ENCODE results near the gene MEN1. TPM values are rescaled to one million over a fixed set of nuclear protein-coding genes. Genes with fewer than 3 reads are reported as not detected.

MEN1 gene
- total RNA-seq, 1 experiment from 2014 or later, result 32.7 TPM

DNA sequence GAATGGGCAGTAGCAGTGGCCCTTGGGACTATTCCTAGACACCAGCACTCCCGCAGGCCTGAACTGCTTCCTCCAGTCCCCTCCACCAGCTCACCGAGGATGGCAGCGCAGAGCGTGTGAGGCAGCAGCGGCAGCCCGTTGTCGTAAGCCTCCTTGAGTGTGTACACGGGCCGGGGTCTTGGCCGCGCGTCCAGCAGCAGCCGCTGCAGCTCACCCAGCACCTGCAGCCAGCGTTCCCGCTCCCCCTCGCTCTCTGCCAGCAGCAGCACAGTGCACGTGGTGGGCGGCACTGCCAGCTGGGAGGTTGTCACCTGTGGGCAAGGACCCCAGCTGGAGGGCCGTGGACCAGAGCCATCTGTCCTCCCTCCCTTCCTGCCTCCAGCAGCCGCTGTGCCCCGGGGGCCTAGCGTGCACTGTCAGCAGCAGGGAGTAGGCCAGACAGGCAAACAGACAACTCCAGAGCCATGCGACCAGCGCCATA lies 21.1 kb upstream of the MEN1 start:
- Mint-ChIP-seq H3K4me1 (ENCODE audit: low read depth, unreplicated experiment) (no peaks in the 10 kb centered on the region), H3K27ac (ENCODE audit: unreplicated experiment) (no peak overlapping the region), H3K36me3 (ENCODE audit: insufficient read depth, unreplicated experiment) (peaks cover 41% of the 10 kb centered on the region), H3K27me3 (ENCODE audit: insufficient read depth, unreplicated experiment) (no peaks in the 10 kb centered on the region), H3K9me3 (ENCODE audit: unreplicated experiment) (no peaks in the 10 kb centered on the region), H3K4me3 (ENCODE audit: unreplicated experiment) (no peak overlapping the region)
- Histone ChIP-seq H3K4me3 (ENCODE audit: low read depth, low read length) (no peak overlapping the region), H3K4me1 (no peaks in the 10 kb centered on the region), H3K9me3 (no peaks in the 10 kb centered on the region), H3K36me3 (ENCODE audit: control insufficient read depth, insufficient read depth, low read length) (peaks cover 6% of the 10 kb centered on the region), H3K27me3 (replicated peaks; ENCODE audit: control insufficient read depth, insufficient read depth, low read length) (no peaks in the 10 kb centered on the region)
- TF ChIP-seq, protein P1, sequence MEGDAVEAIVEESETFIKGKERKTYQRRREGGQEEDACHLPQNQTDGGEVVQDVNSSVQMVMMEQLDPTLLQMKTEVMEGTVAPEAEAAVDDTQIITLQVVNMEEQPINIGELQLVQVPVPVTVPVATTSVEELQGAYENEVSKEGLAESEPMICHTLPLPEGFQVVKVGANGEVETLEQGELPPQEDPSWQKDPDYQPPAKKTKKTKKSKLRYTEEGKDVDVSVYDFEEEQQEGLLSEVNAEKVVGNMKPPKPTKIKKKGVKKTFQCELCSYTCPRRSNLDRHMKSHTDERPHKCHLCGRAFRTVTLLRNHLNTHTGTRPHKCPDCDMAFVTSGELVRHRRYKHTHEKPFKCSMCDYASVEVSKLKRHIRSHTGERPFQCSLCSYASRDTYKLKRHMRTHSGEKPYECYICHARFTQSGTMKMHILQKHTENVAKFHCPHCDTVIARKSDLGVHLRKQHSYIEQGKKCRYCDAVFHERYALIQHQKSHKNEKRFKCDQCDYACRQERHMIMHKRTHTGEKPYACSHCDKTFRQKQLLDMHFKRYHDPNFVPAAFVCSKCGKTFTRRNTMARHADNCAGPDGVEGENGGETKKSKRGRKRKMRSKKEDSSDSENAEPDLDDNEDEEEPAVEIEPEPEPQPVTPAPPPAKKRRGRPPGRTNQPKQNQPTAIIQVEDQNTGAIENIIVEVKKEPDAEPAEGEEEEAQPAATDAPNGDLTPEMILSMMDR (IDR thresholded peaks at IDR 0.05; ENCODE audit: insufficient read depth in 1 of 2, low read depth in 1 of 2, low read length in 1 of 2, severe bottlenecking in 1 of 2, unreplicated experiment in 1 of 2), result no peak
- intact Hi-C loops (cut with micrococcal nuclease; ENCODE audit: unreplicated experiment), result no loop called here
- ChIA-PET POLR2A (no interaction called here), CTCF (no interaction called here)
- DNase-seq, result no peak
- no TSS peak for BruUV-seq (replicated peaks)

DNA sequence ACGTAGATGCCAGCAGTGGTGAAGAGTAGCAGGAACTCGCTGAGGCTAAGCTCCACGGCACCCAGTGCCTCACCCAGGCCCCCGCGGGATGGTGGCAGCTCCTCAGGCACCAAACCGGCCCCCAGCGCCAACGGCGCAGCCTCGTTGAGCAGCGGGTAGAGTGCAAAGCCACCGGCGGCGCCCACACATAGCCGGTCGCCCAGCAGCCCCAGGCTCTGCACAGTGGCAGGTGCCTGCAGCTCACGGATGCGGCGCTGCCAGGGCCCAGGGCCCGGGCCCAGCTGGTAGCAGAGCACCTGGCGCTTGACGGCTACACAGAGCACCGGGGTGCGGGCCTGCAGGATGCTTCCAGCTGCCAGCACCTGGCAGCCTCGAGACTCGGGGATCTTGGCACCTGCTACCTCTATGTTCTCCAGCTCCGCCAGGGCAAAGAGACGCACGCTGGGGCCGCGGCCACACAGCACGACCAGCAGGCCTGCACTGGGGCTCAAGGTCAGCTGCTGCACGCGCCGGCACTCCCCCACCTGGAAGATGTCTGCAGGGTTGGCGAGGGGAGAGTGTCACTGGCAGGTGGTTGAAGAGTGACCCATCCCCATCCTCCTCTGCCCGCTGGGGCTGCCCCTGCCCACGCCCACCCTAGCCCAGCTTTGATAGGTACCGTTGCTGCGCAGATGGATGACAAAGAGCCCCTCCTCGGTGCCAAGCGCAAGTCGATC lies 19.3 kb upstream of the MEN1 start:
- Histone ChIP-seq H3K4me3 (ENCODE audit: low read depth, low read length) (no peak overlapping the region), H3K36me3 (ENCODE audit: control insufficient read depth, insufficient read depth, low read length) (peaks cover 6% of the 10 kb centered on the region), H3K27me3 (replicated peaks; ENCODE audit: control insufficient read depth, insufficient read depth, low read length) (no peaks in the 10 kb centered on the region), H3K4me1 (no peaks in the 10 kb centered on the region), H3K9me3 (no peaks in the 10 kb centered on the region)
- Mint-ChIP-seq H3K4me3 (ENCODE audit: unreplicated experiment) (no peak overlapping the region), H3K36me3 (ENCODE audit: insufficient read depth, unreplicated experiment) (peaks cover 40% of the 10 kb centered on the region), H3K9me3 (ENCODE audit: unreplicated experiment) (no peaks in the 10 kb centered on the region), H3K27me3 (ENCODE audit: insufficient read depth, unreplicated experiment) (no peaks in the 10 kb centered on the region), H3K27ac (ENCODE audit: unreplicated experiment) (no peak overlapping the region), H3K4me1 (ENCODE audit: low read depth, unreplicated experiment) (no peaks in the 10 kb centered on the region)
- DNase-seq, result no peak
- TF ChIP-seq, protein P1 (IDR thresholded peaks at IDR 0.05; ENCODE audit: insufficient read depth in 1 of 2, low read depth in 1 of 2, low read length in 1 of 2, severe bottlenecking in 1 of 2, unreplicated experiment in 1 of 2), result no peak
- no TSS peak for BruUV-seq (replicated peaks)
- ChIA-PET CTCF (no interaction called here), POLR2A (no interaction called here)
- intact Hi-C loops (cut with micrococcal nuclease; ENCODE audit: unreplicated experiment), result no loop called here

DNA sequence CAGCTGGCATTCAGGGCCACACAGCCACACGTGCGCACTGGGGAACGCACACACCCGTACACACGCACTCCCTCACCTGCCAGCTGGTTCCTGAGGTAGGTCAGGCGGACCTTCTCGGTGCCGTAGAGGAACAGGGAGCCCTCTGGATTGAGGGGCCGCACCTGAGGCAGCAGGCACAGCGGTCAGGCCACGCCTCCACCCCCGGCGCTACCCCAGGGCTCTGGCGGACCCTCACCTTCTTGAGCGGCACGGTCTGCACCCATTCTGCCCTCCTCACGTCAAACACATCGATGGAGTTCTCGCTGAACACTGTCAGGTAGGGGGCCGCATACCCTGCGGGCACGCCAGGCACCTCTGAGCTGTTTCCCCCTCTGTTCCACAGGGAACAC lies 17.1 kb upstream of the MEN1 start:
- peaks cover 4% of the 10 kb centered on the region for H3K36me3 ChIP-seq (ENCODE audit: control insufficient read depth, insufficient read depth, low read length)
- no peaks in the 10 kb centered on the region for H3K9me3 Mint-ChIP-seq (ENCODE audit: unreplicated experiment)
- no peaks in the 10 kb centered on the region for H3K4me1 Mint-ChIP-seq (ENCODE audit: low read depth, unreplicated experiment)
- no peak overlapping the region for H3K4me3 Mint-ChIP-seq (ENCODE audit: unreplicated experiment)
- no peaks in the 10 kb centered on the region for H3K27me3 Mint-ChIP-seq (ENCODE audit: insufficient read depth, unreplicated experiment)
- no peaks in the 10 kb centered on the region for H3K27me3 ChIP-seq (replicated peaks; ENCODE audit: control insufficient read depth, insufficient read depth, low read length)
- no peak for DNase-seq
- peaks cover 45% of the 10 kb centered on the region for H3K36me3 Mint-ChIP-seq (ENCODE audit: insufficient read depth, unreplicated experiment)
- BruUV-seq (replicated peaks), result no TSS peak
- intact Hi-C loops (cut with micrococcal nuclease; ENCODE audit: unreplicated experiment), result no loop called here
- no peak overlapping the region for H3K27ac Mint-ChIP-seq (ENCODE audit: unreplicated experiment)
- CTCF ChIA-PET, result interaction anchor here (1.3 kb wide), 1 partner anchor 17 kb away, joined by 3 read pairs; the partner anchor contains the start of gene CDC42BPG
- no peak overlapping the region for H3K4me3 ChIP-seq (ENCODE audit: low read depth, low read length)
- H3K4me1 ChIP-seq, result no peaks in the 10 kb centered on the region
- POLR2A ChIA-PET, result no interaction called here
- TF ChIP-seq, protein P1 (IDR thresholded peaks at IDR 0.05; ENCODE audit: insufficient read depth in 1 of 2, low read depth in 1 of 2, low read length in 1 of 2, severe bottlenecking in 1 of 2, unreplicated experiment in 1 of 2), result no peak
- no peaks in the 10 kb centered on the region for H3K9me3 ChIP-seq

All from Caco-2 (cell line).